Forelimb muscle (tissue), 1 donor: ENCODE measurements around the gene CHM. TPM values are rescaled to one million over a fixed set of nuclear protein-coding genes. Genes with fewer than 3 reads are reported as not detected.
"Not testable (repeated sequence)": the region's sequence is repeated elsewhere in the genome, so short reads cannot be mapped to it uniquely, and the experiment has no call there.

Experiments
- DNase-seq: peaks from one replicate; pipeline ENCODE4 v3.0.0-alpha.2; 2013; ENCODE audit warnings: low read depth
- polyA plus RNA-seq: library from polyadenylated mRNA; unstranded; fragments of 120-200 nt; gene quantifications from one replicate; pipeline ENCODE4 v1.2.1, GENCODE V29; 2013; ENCODE audit not compliant: insufficient read length

Gene CHM
- polyA plus RNA-seq, 1 donor: 13.7 TPM

DNA sequence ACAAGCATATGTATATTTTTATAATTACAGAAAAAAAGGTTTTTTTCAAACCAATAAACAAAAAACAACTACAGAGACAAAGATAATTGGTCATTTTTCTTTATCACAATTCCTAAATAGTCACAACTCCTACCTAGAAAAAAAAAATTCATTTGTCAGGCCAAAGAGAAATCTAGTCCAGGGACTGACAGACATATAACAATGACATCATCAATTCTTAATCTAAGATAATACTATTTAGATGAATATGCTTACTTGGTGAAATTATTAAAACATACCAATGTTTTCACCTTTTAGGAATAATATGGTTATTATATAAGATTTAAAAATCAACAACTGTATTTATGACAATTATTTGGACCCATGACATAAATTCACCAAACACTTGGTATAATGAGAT is 48.4 kb downstream of the CHM start:
- DNase-seq: no peak

DNA sequence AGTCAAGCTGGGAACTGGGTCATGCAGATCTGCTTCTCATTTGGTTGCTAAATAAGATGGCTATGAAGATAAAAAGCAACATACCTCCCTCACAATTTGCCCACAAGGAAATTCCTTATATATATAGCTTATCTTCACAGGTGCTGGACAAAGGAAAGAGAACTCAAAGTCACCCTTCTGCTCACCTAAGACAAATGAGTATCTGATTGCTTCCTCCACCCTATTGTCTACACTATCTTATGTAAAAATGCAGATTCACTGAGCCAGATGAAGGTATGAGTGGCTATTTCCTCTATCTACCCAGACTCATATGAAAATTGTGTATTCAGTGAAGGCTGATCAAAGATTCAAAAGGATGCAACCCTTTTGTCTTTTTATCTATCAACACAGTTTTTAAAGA is 50.8 kb downstream of the CHM start:
- DNase-seq: no peak

DNA sequence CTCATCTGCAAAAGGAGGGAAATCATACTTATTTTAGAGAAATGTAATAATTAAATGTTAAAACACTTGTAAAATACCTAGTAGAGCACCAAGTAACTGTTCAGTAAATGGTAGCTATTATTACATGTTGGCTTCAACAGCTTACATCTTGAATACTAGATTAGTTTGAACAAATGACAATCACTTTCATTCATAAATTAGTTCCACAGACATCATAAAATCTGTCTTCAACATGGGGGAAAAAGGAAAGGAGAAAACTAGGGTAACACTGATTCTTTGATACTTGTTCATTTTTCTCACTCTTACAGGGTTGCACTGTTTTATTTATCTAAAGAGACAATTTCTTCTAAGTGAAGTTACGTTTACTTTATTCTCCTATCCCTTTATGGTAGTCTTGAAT is 51.7 kb downstream of the CHM start:
- no peak for DNase-seq

DNA sequence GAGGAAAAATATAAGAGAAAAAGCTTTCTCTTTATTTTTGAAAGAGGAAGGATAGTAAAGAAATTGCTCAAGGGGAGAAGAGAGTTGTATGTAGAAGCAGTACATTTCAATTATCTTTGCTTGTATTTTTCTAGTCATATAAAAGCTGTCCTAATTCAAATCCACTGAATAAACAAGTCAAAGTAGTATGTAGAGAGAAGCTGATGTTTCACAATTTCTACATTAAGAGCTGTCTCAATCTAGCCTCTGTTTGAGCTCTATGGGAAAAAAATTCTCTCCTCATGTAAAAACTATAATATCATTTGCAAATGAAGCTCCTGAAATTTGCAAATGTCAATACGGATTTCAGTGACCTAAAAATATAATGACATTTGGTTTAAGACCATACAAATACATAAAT is 52.6 kb downstream of the CHM start:
- no peak for DNase-seq

DNA sequence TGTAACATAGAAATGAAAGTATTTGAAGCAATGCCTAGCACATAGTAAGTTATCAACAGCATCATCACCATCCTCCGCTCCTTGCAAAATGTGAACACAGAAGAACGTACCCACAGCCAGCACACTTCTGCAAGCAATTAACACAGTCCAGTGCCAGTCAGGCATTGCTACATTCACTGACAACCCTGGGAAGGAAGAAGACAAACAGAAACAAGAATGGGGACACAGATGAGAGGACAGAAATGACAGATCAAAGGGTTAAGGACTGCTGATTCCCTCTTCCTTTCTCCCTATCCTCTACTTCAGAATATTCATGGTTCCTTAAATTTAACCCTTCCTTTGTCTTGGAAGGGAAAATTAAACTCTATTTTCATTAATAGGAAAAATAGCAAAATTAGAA is 53.1 kb downstream of the CHM start:
- no peak for DNase-seq

DNA sequence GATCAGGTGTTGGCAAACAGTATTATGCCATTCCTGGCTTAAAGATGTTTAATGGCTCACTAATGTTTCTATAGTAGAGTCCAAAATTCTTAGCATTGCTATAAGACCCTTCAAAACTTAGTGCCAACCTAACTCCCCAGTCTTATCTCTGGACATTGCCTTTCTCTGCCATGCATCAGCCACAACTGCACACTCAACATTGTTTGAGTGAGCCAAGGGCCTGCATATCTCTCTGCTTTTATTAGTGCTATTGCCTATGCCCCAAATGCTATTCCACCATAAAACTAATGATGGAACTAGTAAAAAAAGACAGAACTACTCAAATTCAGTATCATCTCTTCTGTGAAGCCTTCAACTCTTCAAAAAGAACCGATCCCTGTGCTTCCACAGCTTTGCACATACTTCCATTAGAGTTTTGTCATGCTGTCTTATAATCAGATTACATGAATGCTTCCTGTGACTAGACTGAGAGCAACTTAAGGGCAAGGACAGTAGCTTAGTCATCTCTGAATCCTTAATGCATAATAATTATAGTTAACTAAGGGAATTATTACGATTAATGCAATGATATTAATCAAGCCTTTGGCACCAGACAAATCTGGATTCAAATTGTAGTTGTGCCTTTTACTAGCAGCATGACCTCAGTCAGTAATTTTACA is 53.7 kb downstream of the CHM start:
- no peak for DNase-seq

DNA sequence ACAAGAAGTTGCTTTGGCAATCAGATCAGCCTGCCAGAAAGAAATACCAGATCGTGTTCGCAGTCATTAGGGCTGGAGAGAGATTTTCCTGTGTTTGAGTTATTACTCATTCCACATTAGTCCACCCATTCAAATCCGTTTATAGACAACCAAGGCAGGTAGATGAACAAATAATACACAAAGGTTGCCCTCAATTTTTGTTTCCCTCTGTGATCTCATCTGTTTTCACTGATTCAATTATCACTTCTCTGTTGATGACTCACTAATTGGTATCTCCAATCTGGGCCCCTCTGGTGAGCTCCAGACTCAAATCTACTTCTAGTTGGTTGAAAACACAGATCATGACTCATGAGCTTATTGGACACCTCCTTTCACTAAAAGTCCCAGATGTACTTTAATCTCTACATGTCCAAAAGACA is 54.5 kb downstream of the CHM start:
- no peak for DNase-seq

DNA sequence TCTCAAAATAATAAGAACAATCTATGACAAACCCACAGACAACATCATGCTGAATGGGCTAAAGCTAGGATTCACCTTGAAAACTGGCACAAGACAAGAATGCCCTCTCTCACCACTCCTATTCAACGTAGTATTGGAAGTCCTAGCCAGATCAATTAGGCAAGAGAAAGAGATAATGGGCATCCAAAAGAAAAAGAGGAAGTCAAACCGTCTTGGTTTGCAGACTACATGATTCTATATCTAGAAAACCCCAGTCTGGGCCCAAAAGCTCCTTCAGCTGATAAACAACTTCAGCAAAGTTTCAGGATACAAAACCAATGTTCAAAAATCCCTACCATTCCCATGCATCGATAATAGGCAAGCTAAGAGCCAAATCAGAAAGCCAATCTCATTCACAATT is 59.0 kb downstream of the CHM start:
- no peak for DNase-seq

DNA sequence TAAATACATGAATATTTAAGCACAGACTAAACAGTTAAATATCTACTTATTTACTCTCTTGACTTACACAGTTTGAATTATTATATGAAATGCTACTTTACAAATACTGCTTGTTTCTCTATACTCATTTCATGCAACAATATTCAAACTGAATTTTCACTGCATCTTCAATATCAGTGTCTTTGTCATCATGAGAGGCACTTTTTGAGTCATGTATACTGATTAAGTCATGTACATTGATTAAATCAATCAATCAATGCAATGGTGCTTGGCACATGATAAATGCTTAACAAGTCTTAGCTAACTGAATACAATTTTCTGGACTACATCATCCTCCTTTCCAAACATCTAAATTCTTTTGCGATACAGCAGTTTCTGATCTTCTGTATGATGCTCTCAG is 67.1 kb downstream of the CHM start:
- no peak for DNase-seq

DNA sequence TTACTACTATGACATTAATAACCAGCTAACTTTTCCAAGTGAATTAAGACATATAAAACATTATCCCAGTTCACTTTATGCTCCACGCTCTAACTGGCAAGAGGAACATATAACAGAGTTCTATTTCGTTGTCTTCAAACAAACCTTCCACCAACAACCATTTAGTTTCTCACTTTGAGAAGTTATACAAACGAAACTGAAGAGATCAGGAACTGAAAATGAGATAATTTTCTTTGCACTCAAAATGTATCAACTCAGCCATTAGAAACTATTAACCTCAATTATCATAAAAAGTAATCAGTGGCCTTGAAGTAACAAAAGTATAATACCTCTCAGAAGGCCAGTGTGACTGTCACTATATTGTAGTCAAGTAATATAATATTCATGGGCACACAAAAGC is 70.1 kb downstream of the CHM start:
- no peak for DNase-seq

DNA sequence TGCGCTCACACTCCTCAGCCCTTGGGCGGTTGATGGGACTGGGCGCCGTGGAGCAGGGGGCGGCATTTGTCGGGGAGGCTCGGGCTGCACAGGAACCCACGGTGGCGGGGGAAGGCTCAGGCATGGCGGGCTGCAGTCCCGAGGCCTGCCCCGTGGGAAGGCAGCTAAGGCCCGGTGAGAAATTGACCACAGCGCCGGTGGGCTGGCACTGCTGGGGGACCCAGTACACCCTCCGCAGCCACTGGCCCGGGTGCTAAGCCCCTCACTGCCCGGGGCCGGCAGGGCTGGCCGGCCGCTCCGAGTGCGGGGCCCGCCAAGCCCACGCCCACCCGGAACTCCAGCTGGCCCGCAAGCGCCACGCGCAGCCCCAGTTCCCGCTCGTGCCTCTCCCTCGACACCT is 75.0 kb downstream of the CHM start:
- not testable (repeated sequence) for DNase-seq

DNA sequence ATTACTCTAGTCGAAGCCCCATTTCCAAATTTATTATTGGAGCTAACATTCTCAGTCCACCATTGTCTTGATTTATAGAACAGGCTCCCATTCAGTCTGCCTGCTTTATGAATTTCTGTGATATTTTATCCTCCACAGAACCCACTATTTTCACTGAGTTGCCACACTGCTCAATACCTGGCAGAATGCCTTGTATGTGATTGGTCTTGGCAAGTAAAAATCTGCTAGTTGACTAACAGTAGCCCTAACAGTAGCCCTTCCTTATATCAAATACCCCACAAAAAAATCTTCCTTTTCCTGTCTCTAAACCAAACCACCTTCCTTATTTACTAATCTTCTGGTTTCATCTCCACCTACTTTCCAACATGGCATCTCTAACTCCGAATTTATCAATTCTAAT is 82.6 kb downstream of the CHM start:
- DNase-seq: no peak

DNA sequence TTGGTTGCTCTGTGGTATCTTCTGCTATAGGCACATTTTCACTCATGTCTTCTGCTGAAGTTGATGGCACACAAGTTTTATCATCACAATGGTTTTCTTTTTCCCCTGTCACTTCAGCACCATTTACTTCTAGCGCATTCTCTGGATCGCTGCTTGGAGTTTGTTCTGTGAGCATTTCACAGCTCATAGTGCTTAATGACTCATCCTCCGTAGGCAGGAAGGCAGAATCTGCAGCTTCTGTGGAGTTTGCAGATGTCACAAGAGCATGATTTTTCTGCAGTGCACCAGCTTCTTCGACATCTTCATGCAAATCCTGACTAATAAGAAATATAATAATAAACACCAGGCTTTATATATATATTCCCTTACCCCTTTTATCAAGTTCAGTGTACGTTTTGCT is 83.6 kb downstream of the CHM start:
- DNase-seq: no peak

DNA sequence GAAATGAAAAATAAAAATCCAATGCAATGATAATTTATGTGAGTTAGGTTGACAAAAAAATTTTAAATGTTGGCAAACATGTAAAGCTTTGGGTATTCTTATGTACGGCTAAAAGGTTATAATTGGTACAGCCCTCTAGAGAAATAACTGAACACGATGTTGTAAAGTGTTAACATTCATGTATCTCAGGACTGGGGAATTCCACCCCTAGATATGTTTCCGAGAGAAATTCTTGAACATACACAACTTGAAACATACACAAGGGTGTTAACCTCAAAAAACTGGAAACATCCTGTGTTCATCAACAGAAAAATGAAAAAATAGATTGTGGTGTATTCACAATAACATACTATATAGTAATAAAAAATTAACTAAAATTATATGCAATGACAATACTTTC is 91.8 kb downstream of the CHM start:
- DNase-seq: no peak

DNA sequence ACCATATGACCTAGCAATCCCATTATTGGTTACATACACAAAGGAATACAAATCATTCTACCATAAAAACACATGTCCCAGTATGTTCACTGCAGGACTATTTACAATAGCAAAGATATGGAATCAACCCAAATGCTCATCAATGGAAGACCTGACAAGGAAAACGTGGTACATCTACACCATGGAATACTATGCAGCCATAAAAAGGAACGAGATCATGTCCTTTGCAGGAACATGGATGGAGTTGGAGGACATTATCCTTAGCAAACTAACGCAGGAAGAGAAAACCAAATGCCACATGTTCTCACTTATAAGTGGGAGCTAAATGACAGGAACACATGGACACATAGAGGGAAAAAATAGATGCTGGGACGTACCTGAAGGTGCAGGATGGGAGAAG is 102.6 kb downstream of the CHM start:
- DNase-seq: not testable (repeated sequence)

DNA sequence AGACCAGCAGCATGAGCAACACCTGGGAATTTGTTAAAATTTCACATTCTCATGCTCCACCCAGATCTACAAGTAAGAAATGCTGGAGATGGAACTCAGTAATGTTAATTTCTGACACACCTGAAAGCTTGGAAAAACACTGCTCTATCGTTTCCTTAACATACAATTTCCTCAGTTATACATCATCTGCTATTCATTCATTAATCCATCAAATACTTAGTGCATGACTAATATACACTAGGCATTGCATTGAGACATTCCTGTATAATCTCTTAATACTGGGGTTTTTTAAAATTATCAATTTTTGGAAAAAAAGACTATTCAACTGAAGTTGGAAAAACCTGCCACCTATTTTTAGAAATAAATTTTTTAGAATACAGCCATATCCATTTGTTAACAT is 106.1 kb downstream of the CHM start:
- DNase-seq: no peak

DNA sequence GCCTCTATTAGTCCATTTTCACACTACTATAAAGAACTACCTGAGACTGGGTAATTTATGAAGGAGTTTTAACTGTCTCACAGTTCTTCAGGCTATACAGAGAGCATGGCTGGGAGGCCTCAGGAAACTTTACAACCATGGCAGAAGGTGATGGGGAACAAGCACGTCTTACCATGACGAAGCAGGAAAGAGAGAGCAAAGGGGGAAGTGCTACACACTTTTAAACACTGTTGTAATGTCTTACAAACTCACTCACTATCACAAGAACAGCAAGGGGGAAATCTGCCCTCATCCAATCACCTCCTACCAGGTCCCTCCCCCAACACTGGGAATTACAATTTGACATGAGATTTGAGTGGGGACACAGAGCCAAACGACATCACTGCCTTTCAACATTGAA is 107.4 kb downstream of the CHM start:
- not testable (repeated sequence) for DNase-seq

DNA sequence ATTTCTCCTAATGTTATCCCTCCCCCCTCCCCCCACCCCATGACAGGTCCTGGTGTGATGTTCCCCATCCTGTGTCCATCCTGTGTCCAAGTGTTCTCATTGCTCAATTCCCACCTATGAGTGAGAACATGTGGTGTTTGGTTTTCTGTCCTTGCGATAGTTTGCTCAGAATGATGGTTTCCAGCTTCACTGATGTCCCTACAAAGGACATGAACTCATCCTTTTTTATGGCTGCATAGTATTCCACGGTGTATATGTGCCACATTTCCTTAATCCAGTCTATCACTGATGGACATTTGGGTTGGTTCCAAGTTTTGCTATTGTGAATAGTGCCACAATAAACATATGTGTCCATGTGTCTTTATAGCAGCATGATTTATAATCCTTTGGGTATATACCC is 113.0 kb downstream of the CHM start:
- not testable (repeated sequence) for DNase-seq

DNA sequence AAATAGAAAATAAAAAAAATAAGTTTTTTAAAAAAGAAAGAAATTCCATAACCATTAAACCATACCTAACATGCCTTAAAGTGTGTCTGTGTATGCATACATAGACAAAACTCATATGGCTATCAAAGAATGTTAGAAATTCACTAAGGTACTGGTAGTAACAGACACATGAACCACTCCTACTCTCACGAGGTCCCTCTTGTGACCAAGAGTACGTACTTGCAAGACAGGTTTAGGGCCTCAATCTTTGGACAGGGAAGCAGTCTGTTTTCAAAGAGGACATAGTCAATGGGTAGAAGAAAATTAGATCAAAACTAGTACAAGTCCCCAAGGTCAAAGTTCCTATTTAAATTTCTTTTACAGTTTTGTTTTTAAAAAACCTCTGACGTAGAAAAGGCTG is 117.3 kb downstream of the CHM start:
- DNase-seq: no peak

DNA sequence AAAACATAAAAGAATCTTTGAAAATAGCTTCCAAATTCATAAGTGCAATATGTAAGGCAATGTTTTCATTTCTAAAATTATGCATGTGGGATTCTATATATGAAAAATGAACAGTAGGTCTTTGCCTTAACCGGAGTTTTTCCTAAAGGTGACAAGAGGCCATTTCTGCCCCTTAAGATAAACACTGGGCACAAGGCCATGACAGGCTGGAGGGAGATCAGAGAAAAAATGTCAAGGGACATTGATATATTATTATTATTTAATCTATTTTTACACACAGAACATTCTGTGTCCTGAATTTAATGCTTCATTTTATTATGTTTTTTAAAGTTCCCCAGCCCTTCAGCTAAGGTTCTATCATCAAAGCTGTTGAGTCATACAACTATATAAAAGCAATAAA is 118.8 kb downstream of the CHM start:
- DNase-seq: no peak

DNA sequence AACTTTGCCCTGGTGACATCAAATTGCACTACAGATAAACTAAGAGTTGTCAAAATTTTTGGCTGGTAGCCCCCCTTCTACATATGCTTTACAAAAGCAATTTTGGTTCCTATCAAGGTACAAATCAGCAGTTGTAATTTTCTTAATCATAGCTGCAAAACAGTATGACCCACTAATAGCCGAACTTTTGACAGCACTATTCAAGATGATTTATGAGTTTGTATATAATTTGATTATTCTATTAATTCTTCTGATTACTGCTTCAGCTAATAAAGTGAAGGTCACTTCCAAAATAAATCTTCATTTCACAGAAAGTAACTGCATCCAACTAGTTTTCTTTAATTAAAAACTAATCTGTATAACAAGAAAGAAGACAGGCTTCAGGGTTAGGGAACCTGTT is 119.6 kb downstream of the CHM start:
- no peak for DNase-seq

DNA sequence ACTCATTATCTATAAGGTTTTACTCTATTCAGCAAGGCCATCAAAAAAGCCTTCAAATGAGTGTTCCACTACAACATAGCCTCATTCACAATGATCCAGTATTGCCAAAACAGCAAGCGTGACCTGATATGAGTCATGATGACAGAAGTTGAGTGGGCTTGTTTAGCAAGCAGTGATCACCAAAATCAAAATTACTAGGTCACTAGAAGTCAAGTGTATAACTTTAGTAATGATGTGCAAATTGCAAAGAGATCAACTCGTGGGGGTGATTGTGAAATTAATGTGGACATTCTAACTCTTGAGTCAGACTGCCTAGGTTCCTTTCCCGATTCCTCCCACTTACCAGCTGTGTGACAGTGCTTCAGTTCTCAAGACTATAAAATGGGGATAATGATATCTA is 124.5 kb downstream of the CHM start:
- no peak for DNase-seq

DNA sequence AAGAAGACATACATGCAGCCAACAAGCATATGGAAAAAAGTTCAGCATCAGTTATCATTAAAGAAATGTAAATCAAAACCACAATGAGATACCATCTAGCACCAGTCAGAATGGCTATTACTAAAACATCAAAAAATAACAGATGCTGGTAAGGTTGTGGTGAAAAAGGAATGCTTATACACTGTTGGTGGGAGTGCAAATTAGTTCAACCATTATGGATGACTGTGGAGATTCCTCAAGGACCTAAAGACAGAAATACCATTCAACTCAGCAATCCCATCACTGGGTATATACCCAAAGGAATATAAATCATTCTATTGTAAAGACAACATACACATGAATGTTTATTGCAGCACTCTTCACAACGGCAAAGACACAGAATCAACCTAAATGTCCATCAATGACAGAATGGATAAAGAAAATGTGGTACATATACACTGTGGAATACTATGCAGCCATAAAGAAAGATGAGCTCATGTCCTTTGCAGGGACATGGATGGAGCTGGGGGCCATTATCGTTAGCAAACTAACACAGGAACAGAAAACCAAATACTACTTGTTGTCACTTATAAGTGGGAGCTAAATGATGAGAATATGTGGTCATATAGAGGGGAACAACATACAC is 130.6 kb downstream of the CHM start:
- not testable (repeated sequence) for DNase-seq

DNA sequence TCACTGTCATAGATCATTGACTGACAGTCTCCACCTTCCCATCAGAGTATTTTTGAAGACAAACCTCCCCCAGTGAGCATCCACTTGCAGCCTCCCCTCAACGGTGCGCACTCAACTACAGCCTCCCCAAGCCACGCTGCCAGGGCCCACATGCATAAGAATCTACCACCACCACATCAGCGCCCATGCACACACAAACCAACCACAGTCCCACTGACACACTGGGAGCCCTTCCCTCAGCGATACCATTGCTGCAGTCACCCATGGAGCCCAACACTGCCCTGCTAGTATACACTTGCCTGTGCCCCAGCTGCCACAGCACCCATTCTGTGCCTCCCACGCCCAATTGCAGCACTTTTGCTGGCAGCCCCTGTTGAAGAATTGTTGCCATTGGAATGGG is 132.9 kb downstream of the CHM start:
- DNase-seq: no peak
